ENCODE results near the gene GLIS2.

The GLIS2 gene

DNA sequence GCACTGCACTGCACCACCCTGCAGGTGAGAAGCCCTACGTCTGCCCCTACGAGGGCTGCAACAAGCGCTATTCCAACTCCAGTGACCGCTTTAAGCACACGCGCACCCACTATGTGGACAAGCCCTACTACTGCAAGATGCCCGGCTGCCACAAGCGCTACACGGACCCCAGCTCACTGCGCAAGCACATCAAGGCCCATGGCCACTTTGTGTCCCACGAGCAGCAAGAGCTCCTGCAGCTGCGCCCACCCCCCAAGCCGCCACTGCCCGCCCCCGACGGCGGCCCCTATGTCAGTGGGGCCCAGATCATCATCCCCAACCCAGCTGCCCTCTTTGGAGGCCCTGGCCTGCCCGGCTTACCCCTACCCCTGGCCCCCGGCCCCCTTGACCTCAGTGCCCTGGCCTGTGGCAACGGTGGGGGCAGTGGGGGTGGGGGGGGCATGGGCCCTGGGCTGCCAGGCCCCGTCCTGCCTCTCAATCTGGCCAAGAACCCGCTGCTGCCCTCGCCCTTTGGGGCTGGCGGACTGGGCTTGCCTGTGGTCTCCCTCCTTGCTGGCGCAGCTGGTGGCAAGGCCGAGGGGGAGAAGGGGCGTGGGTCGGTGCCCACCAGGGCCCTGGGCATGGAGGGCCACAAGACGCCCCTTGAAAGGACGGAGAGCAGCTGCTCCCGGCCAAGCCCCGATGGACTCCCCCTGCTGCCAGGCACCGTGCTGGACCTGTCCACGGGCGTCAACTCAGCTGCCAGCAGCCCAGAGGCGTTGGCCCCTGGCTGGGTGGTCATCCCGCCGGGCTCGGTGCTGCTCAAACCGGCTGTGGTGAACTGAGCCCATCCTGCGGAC, 21.1 kb downstream of the GLIS2 start:
- Histone ChIP-seq H3K36me3 (peaks cover 36% of the 10 kb centered on the region), H3K27ac (no peak overlapping the region), H3K27me3 (peaks cover 8% of the 10 kb centered on the region), H3K4me3 (ENCODE audit: low read depth in 1 of 2, low read length in 1 of 2) (no peak overlapping the region), H3K4me1 (ENCODE audit: control insufficient read depth in 1 of 2, insufficient read depth in 1 of 2, low read depth in 1 of 2, low read length in 1 of 2) (no peaks in the 10 kb centered on the region), H3K9me3 (no peaks in the 10 kb centered on the region)
- TF ChIP-seq, protein P1, sequence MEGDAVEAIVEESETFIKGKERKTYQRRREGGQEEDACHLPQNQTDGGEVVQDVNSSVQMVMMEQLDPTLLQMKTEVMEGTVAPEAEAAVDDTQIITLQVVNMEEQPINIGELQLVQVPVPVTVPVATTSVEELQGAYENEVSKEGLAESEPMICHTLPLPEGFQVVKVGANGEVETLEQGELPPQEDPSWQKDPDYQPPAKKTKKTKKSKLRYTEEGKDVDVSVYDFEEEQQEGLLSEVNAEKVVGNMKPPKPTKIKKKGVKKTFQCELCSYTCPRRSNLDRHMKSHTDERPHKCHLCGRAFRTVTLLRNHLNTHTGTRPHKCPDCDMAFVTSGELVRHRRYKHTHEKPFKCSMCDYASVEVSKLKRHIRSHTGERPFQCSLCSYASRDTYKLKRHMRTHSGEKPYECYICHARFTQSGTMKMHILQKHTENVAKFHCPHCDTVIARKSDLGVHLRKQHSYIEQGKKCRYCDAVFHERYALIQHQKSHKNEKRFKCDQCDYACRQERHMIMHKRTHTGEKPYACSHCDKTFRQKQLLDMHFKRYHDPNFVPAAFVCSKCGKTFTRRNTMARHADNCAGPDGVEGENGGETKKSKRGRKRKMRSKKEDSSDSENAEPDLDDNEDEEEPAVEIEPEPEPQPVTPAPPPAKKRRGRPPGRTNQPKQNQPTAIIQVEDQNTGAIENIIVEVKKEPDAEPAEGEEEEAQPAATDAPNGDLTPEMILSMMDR (IDR thresholded peaks at IDR 0.05), result no peak

DNA sequence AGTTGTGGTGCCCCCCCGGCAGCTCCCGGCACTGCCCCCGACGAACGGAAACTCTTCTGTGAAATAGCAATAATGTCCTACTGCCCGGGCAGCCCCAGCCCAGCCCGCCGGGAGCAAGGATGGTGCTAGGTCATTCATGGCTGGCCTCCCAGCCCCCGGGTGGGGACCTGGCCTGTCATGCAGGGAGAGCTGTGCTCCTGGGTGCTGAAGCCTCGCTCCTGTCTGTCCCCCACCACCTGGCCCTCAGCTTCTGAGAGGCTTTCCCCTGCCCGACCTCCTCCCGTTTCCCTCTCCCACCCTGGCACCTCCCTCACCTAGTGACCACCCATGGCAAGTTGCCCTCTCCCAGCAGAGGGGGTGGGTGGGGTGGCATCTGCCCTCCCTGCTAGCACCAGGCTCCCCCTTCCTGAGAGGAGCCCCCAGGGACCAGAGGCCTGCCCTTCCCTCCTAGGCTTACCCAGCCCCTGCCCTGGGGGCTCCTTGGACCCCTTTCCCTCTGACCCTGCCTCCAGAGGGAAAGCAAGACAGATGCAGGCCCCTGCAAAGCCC, 21.7 kb downstream of the GLIS2 start:
- no peaks in the 10 kb centered on the region for H3K4me1 ChIP-seq (ENCODE audit: control insufficient read depth in 1 of 2, insufficient read depth in 1 of 2, low read depth in 1 of 2, low read length in 1 of 2)
- no peak overlapping the region for H3K27ac ChIP-seq
- peaks cover 8% of the 10 kb centered on the region for H3K27me3 ChIP-seq
- H3K36me3 ChIP-seq, result peaks cover 36% of the 10 kb centered on the region
- no peak overlapping the region for H3K4me3 ChIP-seq (ENCODE audit: low read depth in 1 of 2, low read length in 1 of 2)
- TF ChIP-seq, protein P1 (IDR thresholded peaks at IDR 0.05), result no peak
- no peaks in the 10 kb centered on the region for H3K9me3 ChIP-seq

DNA sequence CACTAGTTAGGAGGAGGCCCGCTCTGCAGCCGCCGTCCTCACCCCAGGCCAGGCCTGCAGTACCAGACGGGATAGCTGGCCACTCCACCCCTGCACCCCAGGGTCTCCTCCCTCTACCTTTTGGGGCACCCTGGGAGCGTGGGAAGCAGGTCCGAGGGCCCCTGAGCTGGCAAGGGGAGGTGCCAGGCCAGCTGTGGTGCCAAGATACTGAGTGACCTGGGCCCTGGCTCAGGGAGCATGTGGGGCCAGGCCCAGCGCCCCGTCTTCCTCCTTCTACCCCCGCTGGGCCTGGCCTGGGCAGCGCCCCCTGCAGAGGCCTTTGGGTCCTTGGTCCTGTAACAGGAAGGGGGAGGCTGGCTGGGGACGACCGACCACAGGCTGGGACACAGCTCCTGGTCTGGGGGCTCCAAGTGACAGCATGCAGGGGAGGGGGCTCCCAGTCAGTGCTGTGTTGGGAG, 22.3 kb downstream of the GLIS2 start:
- TF ChIP-seq, protein P1 (IDR thresholded peaks at IDR 0.05), result no peak
- no peak overlapping the region for H3K27ac ChIP-seq

DNA sequence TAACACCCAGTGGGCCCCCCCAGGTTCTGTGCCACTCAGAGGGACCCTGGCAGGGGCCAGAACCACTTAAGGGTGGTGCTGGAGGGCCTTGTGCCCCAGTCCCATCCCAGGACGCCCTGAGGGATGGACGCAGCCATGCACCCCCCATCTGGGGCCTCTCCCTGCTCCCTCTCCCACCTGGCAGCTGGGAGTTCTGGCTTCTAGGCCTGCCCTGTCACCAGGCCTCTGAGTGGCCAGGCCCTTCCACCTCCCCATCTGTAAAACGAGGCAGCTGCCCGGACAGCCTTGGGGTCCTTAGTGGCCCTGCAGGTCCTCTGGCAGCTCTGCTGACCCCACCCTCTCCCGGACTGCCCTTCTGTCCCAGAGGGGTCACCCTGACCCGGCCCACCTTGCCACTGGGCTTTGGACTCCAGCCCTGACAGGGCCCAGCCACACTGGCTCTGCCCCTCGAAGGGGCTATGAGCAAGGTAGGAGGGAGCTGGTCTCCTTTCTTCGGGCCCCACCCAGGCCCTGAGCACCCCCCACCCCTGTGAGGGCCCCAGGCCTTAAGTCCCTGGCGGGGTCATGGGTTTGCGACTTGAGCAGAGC, 22.9 kb downstream of the GLIS2 start:
- TF ChIP-seq, protein P1 (IDR thresholded peaks at IDR 0.05), result no peak
- Histone ChIP-seq H3K27ac (no peak overlapping the region), H3K36me3 (peaks cover 42% of the 10 kb centered on the region), H3K4me1 (ENCODE audit: control insufficient read depth in 1 of 2, insufficient read depth in 1 of 2, low read depth in 1 of 2, low read length in 1 of 2) (no peaks in the 10 kb centered on the region), H3K27me3 (no peaks in the 10 kb centered on the region), H3K4me3 (ENCODE audit: low read depth in 1 of 2, low read length in 1 of 2) (no peak overlapping the region), H3K9me3 (no peaks in the 10 kb centered on the region)

More for the DNA sequence above, 22.3 kb downstream of the GLIS2 start:
- H3K9me3 ChIP-seq, result no peaks in the 10 kb centered on the region
- H3K36me3 ChIP-seq, result peaks cover 40% of the 10 kb centered on the region
- no peak overlapping the region for H3K4me3 ChIP-seq (ENCODE audit: low read depth in 1 of 2, low read length in 1 of 2)
- peaks cover 4% of the 10 kb centered on the region for H3K27me3 ChIP-seq
- no peaks in the 10 kb centered on the region for H3K4me1 ChIP-seq (ENCODE audit: control insufficient read depth in 1 of 2, insufficient read depth in 1 of 2, low read depth in 1 of 2, low read length in 1 of 2)

DNA sequence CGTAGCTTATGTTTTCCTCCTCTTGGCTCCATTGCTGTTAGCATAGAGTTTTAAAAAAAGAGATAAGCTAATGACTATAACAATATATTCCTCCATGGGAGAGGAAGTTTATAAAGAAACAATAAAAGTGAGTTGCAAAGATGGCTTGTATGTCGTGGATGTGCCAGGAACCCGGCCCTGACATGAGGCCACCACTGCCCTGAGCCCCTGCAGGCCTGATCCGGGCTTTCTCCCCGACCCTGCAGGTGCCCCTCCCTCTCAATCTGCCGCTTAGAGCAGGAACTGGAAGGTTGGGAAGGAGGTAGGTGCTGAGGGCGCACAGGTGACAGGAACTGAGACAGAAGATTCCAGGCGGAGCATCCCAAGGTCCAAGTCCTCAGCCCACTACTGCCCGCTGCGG, 23.6 kb downstream of the GLIS2 start:
- TF ChIP-seq, protein P1 (IDR thresholded peaks at IDR 0.05), result no peak
- peaks cover 0 to 4% of the 10 kb centered on the region in 2 experiments for H3K4me1 ChIP-seq (ENCODE audit: control insufficient read depth in 1 of 2, insufficient read depth in 1 of 2, low read depth in 1 of 2, low read length in 1 of 2)
- no peaks in the 10 kb centered on the region for H3K9me3 ChIP-seq
- H3K27me3 ChIP-seq, result no peaks in the 10 kb centered on the region
- no peak overlapping the region for H3K4me3 ChIP-seq (ENCODE audit: low read depth in 1 of 2, low read length in 1 of 2)
- peaks cover 42% of the 10 kb centered on the region for H3K36me3 ChIP-seq
- no peak overlapping the region for H3K27ac ChIP-seq

Measured in neutrophil (primary cell).